GM19351 (cell line): ENCODE data around the gene RCVRN.

ENCODE experiments used
- ATAC-seq: cut with Tn5 transposase; IDR thresholded peaks from one replicate; pipeline ENCODE4 v1.9.1; 2021; ENCODE audit warnings: mild to moderate bottlenecking, moderate library complexity; ENCODE audit not compliant: unreplicated experiment

Gene RCVRN

DNA sequence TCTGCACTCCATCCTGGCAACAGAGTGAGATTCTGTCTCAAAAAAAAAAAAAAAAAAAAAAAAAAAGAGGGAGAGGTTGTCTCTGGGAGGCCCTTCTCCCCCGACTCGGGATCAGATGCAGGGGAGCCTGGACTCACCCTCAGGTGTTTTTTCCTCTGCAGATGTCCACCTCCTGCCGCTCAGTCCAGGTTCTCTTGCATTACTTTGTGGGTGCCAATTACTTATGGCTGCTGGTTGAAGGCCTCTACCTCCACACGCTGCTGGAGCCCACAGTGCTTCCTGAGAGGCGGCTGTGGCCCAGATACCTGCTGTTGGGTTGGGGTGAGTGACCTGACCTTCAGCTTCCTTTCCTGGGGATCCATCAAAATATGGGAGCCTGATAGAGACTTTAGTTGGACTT lies 45.3 kb downstream of the RCVRN start:
- ATAC-seq = no peak

DNA sequence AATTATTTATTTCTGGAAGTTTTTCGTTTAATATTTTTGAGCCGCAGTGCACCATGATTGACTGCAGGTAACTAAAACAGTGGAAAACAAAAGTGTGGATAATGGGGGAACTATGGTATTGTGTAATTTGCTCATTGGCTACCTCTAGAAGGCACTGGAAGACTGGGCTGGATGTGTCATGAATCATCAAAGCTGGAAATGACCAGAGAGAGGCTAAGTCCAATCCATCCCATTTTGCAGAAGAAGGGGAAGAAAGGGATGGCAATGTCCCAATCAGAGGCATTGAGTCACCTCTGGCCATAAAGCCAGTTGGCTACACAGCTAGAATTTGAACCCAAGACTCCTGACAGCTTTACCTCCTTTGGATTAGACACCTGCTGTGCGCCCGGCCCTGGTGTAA lies 50.0 kb downstream of the RCVRN start:
- ATAC-seq = no peak

DNA sequence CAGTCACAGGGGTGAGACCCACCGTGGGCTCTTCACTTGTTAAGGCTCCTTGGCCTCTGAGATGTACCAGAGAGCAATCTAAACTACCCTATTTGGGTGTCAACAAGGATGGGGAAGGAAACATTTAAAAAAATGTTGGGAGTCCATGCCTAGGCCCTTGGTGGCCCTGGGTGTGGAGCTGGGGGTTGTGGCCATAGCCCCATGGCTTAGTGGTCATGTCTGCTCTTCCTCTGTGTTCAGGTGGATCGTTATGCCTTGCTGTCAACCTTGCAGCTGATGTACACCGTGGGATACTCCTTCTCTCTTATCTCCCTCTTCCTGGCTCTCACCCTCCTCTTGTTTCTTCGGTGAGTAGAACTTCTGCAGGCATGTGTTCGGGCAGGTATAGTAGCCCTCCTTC lies 50.8 kb downstream of the RCVRN start:
- no peak for ATAC-seq

DNA sequence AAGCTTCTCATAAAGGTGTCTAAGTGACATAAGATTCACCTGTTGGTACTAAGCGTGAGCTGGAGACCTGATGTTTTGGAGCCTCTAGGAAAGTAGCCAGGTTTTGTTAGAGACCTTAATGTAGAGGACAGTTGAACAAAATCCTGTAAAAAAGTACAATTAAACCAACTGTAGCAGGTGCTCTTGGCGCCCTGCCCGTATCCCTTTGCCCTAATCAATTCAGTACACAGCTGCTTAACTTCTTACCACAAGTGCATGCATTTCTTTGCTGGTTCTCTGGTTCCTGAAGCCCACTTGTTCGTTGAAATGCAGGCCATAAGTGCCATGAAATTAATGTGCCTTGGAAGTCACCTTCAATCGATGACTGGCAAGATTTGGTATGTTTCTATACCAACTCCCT lies 54.9 kb downstream of the RCVRN start:
- no peak for ATAC-seq
